ENCODE results near the gene SAT1.

SAT1 gene

GRCh38 chrX:23773601-23774175 lies 9.3 kb upstream of the SAT1 start:
- no peak for DNase-seq (ENCODE audit: insufficient read length, low spot score)
- no peak for FAIRE-seq

DNA sequence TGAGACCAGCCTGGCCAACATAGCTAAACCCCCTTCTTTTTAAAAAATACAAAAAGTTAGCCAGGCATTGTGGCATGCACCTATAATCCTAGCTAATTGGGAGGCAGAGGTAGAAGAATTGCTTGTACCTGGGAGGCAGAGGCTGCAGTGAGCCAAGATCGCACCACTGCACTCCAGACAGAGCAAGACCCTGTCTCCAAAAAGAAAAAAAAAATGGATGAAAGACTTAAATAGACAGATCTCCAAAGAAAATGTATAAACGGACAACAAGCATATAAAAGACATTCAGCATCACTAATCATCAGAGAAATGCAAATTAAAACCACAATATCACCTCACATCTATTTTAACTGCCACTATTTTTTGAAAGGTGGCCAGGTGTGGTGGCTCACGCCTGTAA lies 6.6 kb upstream of the SAT1 start:
- no peak for DNase-seq (ENCODE audit: insufficient read length, low spot score)
- FAIRE-seq = no peak

- FAIRE-seq = peak; percentile 86
These were observed 3.9 kb upstream of the SAT1 start for GRCh38 chrX:23779025-23779424.

DNA sequence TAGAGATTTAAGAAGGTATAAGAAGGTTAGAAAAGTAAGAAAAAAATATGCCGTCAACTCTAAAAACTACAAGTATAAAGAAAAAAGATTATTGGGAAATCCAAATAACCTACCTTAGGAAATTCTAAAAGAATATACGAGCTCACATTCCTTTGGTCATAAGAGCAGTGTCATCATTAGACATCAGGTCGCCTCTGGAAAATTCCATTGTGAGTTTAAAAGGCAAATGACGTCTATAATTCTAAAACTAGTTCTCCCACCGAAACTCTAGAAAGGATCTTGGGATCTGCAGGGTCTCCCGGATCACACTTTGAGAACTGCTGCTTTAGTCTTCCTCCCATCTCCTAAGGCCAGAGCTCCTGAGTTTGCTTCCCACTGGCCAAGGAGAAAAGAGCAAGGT lies 518 bp upstream of the SAT1 start:
- FAIRE-seq (no peak), DNase-seq (ENCODE audit: insufficient read length, low spot score) (no peak)

More at GRCh38 chrX:23779025-23779424, 3.9 kb upstream of the SAT1 start:
- DNase-seq (ENCODE audit: insufficient read length, low spot score) = peak; percentile 70

DNA sequence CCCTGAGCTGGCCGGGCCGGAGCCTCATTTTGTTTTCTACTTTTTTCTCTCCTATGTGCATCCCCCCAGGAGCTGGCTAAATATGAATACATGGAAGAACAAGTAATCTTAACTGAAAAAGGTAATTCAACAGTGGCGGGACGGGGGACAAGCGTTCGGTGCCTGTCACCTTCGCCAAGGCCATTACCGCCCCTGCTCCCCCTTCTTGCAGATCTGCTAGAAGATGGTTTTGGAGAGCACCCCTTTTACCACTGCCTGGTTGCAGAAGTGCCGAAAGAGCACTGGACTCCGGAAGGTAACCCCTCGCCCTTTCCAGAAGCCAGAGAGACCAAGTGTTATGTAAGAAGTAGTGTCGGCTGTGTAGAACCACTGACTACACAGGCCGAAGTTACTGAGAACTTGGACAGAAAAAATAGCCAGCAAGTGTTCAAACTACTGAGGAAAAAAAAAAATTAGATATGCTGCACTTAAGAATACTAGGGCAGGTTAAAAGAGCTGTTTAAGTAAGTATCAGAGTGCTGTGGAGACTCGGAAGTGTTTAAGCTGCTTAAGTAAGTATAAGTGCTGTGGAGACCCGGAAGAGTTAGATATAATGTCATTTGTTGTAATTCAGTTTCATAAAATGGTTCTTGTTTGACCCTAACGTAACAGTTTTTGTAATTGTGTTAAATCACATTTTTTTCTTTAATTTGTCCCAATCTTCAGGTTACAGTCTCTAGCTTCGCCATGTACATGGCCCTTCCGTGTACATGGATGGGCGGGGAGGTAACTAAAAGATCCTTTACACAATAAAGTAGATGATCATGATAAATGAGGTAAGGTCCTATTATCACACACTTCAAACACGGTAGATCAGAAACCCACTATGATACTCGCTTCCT lies 856 bp downstream of the SAT1 start:
- FAIRE-seq (no peak), DNase-seq (ENCODE audit: insufficient read length, low spot score) (no peak)

GRCh38 chrX:23784470-23785331 lies 1.7 kb downstream of the SAT1 start:
- DNase-seq (ENCODE audit: insufficient read length, low spot score) (peak; percentile 56), FAIRE-seq (peak; percentile 91)

DNA sequence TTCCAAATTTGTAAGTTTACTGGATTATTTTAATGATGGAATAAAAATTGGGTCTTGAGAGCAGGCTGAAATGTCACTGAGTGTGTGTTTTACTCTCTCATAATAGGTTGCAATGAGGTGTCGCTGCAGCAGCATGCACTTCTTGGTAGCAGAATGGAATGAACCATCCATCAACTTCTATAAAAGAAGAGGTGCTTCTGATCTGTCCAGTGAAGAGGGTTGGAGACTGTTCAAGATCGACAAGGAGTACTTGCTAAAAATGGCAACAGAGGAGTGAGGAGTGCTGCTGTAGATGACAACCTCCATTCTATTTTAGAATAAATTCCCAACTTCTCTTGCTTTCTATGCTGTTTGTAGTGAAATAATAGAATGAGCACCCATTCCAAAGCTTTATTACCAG lies 2.6 kb downstream of the SAT1 start:
- no peak for DNase-seq (ENCODE audit: insufficient read length, low spot score)
- no peak for FAIRE-seq

DNA sequence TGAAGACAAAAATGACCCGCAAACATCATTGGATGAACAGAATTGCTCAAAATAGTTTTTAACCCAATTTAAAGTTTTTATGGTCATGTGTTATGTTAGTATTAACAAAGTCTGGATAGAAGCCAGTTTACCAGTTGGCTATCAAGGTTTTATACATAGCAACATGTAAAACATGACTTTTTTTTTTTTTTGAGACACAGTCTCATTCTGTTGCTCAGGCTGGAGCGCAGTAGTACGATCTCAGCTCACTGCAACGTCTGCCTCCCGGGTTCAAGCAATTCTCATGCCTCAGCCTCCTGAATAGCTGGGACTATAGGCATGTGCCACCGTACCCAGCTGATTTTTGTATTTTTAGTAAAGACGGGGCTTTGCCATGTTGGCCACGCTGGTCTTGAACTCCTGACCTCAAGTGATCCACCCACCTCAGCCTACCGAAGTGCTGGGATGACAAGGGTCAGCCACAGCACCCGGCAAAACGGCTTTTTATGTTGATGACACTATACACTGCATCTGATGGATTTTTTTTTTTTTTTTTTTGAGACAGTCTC lies 3.4 kb downstream of the SAT1 start:
- FAIRE-seq = no peak

DNA sequence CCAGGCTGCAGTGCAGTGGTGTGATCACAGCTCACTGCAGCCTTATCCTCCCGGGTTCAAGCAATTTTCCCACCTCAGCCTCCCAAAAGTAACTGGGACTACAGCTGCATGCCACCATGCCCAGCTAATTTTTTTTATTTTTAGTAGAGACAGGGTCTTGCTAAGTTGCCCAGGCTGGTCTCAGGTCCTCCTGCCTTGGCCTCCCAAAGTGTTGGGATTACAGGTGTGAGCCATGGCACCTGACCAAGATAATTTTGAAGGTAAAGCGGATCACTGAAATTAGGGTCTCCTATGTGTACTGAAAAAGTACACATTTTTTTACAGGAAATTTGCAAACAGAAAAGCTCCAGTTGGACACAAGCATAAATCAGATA lies 4.8 kb downstream of the SAT1 start:
- FAIRE-seq (no peak), DNase-seq (ENCODE audit: insufficient read length, low spot score) (no peak)

More for the DNA sequence above, 3.4 kb downstream of the SAT1 start:
- no peak for DNase-seq (ENCODE audit: insufficient read length, low spot score)

DNA sequence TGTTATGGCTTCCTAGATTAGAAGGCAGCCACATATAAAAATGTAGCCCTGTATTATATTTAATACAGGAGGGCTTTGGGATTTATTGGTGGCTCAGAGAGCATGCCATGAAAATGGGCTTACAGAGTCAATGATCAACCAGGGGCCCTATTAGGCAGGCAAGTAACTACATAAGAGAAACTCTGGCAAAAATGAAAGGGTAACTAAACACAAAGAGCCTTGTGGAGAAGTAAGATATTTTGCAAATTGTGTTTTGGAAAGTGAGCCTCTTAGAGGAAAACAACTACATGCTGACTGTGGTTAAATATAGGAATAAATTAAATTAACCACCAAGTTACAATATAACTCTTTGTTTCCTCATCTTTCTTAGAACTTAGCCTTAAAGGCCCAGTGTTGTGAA lies 5.5 kb downstream of the SAT1 start:
- DNase-seq (ENCODE audit: insufficient read length, low spot score) = no peak
- FAIRE-seq = no peak

DNA sequence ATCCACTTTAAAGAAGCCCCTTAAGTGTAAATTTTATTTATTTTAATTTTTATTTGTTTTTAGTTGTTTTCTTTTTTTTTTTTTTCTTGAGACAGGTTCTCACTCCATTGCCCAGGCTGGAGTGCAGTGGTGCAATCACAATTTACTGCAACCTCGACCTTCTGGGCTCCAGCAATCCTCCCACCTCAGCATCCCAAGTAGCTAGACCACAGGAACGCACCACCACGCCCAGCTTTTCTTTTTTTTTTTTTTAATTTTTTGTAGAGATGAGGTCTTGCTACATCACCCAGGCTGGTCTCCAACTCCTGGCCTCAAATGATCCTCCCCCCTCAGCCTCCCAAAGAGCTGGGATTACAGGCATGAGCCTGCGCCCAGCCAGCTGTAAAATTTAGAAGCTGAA lies 6.0 kb downstream of the SAT1 start:
- no peak for DNase-seq (ENCODE audit: insufficient read length, low spot score)
- no peak for FAIRE-seq

DNA sequence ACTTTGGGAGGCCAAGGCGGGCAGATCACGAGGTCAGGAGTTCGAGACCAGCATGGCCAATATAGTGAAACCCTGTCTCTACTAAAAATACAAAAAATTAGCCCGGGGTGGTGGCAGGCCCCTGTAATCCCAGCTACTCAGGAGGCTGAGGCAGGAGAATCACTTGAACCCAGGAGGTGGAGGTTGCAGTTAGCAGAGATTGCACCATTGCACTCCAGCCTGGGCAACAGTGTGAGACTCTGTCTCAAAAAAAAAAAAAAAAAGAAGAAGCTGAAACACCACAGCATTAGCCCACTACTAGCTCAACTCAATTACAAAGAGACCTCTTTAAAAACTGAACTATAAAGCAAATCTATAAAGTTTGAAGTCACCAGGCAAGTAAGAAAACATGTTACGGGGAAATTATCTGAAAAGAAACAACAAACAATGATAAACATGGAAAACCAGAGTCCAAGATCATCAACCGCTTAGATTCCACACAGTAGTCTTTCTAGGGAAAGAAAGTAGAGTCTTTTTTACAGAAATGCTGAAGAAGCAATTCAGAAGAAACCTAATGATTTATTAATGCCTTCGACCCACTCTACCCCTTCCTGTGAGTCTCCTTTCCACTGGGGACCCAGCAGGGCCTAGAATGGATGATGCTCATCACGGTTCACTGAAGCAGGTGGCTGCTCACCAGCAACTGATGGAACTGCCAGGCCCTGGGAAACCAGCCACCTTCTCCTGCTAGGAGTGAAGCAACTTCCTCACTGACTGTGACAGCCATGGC lies 6.6 kb downstream of the SAT1 start:
- DNase-seq (ENCODE audit: insufficient read length, low spot score) (no peak), FAIRE-seq (peak; percentile 84)

DNA sequence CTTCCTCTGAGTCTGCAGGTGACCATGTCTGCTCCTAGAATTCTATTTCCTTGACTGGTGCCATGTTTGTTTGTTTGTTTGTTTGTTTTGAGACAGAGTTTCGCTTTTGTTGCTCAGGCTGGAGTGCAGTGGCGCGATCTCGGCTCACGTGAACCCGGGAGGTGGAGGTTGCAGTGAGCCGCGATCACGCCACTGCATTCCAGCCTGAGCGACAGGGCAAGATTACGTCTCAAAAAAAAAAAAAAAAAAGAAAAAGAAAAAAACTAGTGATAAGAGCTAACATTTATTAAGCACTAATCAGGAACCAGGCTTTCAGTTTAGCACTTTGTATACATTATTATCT lies 7.2 kb downstream of the SAT1 start:
- DNase-seq (ENCODE audit: insufficient read length, low spot score) (no peak), FAIRE-seq (no peak)

DNA sequence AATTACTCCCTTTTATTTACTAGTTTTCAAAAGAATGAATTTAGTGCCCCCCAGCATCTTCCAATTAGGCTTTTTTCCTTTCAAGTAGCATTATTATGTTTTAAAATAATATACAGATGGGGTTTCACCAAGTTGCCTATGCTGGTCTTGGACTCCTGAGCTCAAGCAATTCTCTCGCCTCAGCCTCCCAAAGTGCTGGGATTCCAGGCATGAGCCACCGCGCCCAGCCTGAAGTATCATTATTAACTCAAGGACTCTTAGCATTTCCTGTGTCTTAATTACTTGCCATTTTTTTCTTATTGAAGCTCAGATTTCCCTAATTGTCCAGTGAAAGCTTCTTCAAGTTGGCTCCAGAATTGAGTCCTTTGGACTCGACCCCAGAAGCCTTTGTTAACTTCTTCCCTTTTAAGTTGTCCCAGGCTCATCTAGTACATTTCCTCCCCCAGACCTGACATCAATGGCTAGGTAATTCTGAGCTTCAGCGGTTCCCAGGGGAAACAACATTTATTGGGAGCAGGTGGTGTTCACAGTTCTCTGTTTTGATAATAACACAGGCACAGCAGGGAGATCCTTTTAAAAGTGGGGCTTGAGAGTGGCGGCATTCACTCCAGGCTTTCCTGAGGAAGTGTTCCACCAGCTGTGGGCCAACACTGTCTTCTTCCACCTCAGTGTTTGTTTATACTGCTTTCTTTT lies 10.0 kb downstream of the SAT1 start:
- DNase-seq (ENCODE audit: insufficient read length, low spot score) = no peak
- peak; percentile 59 for FAIRE-seq

DNA sequence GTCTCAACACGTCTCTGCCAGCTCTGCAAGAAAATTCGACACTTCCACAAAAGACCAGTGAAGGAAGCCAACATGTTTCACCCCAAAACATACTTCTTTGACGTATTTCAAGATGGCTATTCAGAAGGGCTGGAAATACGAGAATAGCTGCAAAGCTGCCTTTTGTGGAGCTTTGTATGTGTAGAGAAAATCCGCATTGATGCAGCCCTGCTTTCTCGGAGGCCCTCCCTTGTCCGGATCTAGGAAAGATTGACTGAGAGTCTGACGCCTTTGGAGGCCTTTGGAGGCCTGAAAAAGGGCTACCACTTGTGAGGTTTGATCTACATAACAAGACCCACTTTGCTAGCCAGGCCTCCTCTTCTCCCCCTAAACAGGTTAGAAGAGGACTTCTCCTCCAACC lies 12.2 kb downstream of the SAT1 start:
- FAIRE-seq (peak; percentile 85), DNase-seq (ENCODE audit: insufficient read length, low spot score) (no peak)

- no peak for FAIRE-seq
- no peak for DNase-seq (ENCODE audit: insufficient read length, low spot score)
These were observed 14.6 kb downstream of the SAT1 start for GRCh38 chrX:23797371-23798128.

GRCh38 chrX:23799469-23800065 lies 16.6 kb downstream of the SAT1 start:
- FAIRE-seq = no peak
- no peak for DNase-seq (ENCODE audit: insufficient read length, low spot score)

DNA sequence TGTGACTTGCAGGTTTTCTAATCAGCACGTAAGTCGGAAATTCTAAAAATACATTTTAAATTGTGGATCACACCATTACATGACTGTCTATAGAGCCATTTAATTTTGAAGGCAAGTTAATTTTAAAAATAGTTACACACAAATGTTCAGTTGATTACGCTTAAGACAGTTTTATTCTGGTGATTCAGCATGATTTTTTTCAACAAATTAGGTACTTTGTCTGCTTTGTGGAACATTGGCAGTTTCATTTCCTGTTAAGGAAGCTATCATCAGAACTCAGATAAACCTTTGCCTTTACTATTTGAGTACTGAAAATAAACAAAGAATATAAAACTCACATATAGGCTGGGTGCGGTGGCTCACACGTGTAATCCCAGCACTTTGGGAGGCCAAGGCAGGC lies 19.5 kb downstream of the SAT1 start:
- FAIRE-seq (no peak), DNase-seq (ENCODE audit: insufficient read length, low spot score) (no peak)

DNA sequence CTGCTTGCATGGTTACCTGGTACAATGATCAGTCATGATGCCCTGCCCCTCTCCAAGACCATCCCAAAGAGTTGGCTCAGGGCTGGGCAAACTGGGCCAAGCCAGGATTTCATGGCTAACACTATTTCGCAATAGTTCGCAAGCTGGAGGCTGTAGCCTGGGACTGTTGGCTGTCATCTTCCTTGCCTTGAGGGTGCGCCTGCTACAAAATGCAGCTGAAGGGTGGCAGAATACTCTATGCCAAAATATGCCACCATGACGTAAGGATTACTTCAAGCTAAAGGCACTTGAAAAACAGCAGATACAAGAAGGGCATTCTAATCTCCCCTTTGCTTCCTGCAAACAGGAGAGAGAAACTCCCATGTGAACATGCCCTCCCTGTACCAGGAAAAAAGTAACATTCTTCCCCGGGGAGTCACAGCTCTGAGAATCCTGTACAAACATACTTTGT lies 21.0 kb downstream of the SAT1 start:
- FAIRE-seq (peak; percentile 97), DNase-seq (ENCODE audit: insufficient read length, low spot score) (peak; percentile 75)

Measured in HTR-8/SVneo (cell line).